GM12878 (cell line): Measurements from ENCODE around the gene MAPKAP1. TPM values are rescaled to one million over a fixed set of nuclear protein-coding genes. Genes with fewer than 3 reads are reported as not detected.

Source experiments
- ATAC-seq: fragments of 200-7000 bp; cut with Tn5 transposase; 3 replicates; pipeline ENCODE4 v1.9.1; 2020; ENCODE audit warnings: mild to moderate bottlenecking, moderate library complexity
- BruUV-seq: library from RNA; stranded (reverse); fragments of 400-500 nt; replicated peaks from 2 replicates; lab custom pipeline; 2021; lab: Mats Ljungman, UMichigan
- CTCF ChIA-PET: fragments of 300-600 bp; sonication (Branson Sonifier 250); formaldehyde crosslinking; extraction: SDS; loops from one replicate; lab custom pipeline; 2021; ENCODE audit warnings: inconsistent platforms; lab: Yijun Ruan, JAX
- POLR2A ChIA-PET: fragments of 350-600 bp; formaldehyde crosslinking; extraction: SDS; loops from one replicate; lab custom pipeline; 2021; ENCODE audit warnings: inconsistent platforms; lab: Charles Lee
- RAD21 ChIA-PET: fragments of 300-600 bp; sonication (Branson Sonifier 250); formaldehyde crosslinking; loops from one replicate; lab custom pipeline; 2023; ENCODE audit warnings: antibody characterized with exemption; ENCODE audit not compliant: unreplicated experiment; lab: Charles Lee
- SMC1A ChIA-PET: fragments of 300-600 bp; sonication (Branson Sonifier 250); formaldehyde crosslinking; loops from one replicate; lab custom pipeline; 2023; ENCODE audit not compliant: unreplicated experiment, uncharacterized antibody; lab: Charles Lee
- DNase-seq: peaks from one replicate; pipeline ENCODE4 v3.0.0-alpha.2; 2011; ENCODE audit warnings: low read depth, low spot score
- FAIRE-seq: peaks from 3 replicates; lab custom pipeline; 2011; peaks lifted over from hg19 to GRCh38; lab: Jason Lieb, UNC
- H2AFZ ChIP-seq: 2 replicates; pipeline ENCODE4 v1.6.0; 2011; ENCODE audit warnings: low read depth, low read length, control low read depth; ENCODE audit not compliant: control insufficient read depth
- H3K27ac ChIP-seq: 2 replicates; pipeline ENCODE4 v1.5.1; 2011; ENCODE audit warnings: control low read depth; ENCODE audit not compliant: control insufficient read depth, insufficient read depth
- H3K27me3 ChIP-seq, 2 experiments: replicated peaks in 1 of 2; 2 replicates each; pipeline versions ENCODE4 v1.6.0 to v1.6.1; 2011; ENCODE audit warnings: low read length in 1 of 2; ENCODE audit not compliant: control insufficient read depth in 2 of 2, insufficient read depth in 2 of 2
- H3K36me3 ChIP-seq, 2 experiments: 2 replicates each; pipeline ENCODE4 v1.5.1; 2011; ENCODE audit warnings: low read length in 1 of 2; ENCODE audit not compliant: control insufficient read depth in 2 of 2, insufficient read depth in 2 of 2
- H3K4me1 ChIP-seq: 2 replicates; pipeline ENCODE4 v1.6.1; 2011; ENCODE audit warnings: mild to moderate bottlenecking, low read length, moderate library complexity, mixed read lengths; ENCODE audit not compliant: control insufficient read depth, insufficient read depth
- H3K4me2 ChIP-seq: 2 replicates; pipeline ENCODE4 v1.6.0; 2011; ENCODE audit warnings: control low read depth; ENCODE audit not compliant: control insufficient read depth, insufficient read depth
- H3K4me3 ChIP-seq: fragments of 200-600 bp; sonication (generic); 2 replicates; pipeline ENCODE4 v1.5.1; 2016
- H3K79me2 ChIP-seq: 2 replicates; pipeline ENCODE4 v1.6.0; 2011; ENCODE audit warnings: low read length; ENCODE audit not compliant: control insufficient read depth, insufficient read depth
- H3K9ac ChIP-seq: 2 replicates; pipeline ENCODE4 v1.8.0; 2011; ENCODE audit warnings: low read length, control low read depth, mixed read lengths; ENCODE audit not compliant: control insufficient read depth, insufficient read depth
- H3K9me3 ChIP-seq: replicated peaks from 3 replicates; pipeline ENCODE4 v1.5.1; 2011; ENCODE audit warnings: mild to moderate bottlenecking, low read length; ENCODE audit not compliant: control insufficient read depth, insufficient read depth
- H4K20me1 ChIP-seq: 2 replicates; pipeline ENCODE4 v1.6.0; 2011; ENCODE audit not compliant: control insufficient read depth, insufficient read depth
- CHD4 ChIP-seq: fragments of 200-600 bp; sonication (generic); IDR thresholded peaks from 2 replicates; pipeline ENCODE4 v1.6.1; 2016; ENCODE audit warnings: mild to moderate bottlenecking
- ESRRA ChIP-seq: IDR thresholded peaks from 2 replicates; pipeline ENCODE4 v1.6.1; 2012; ENCODE audit warnings: mild to moderate bottlenecking, low read length, improper control_type of control experiment
- FOXM1 ChIP-seq: IDR thresholded peaks from 2 replicates; pipeline ENCODE4 v1.6.1; 2012; ENCODE audit warnings: low read depth, mild to moderate bottlenecking, inconsistent platforms, low read length, moderate library complexity
- HCFC1 ChIP-seq: fragments of 150-350 bp; IDR thresholded peaks from 2 replicates; pipeline ENCODE4 v1.6.1; 2014; ENCODE audit warnings: low read length
- HSF1 ChIP-seq: fragments of 150-350 bp; IDR thresholded peaks from 2 replicates; pipeline ENCODE4 v1.6.1; 2014; ENCODE audit warnings: mild to moderate bottlenecking, low read depth, low read length
- IRF4 ChIP-seq: IDR thresholded peaks from 2 replicates; pipeline ENCODE4 v1.6.1; 2011; ENCODE audit warnings: low read depth, low read length
- MEF2A ChIP-seq: IDR thresholded peaks from 2 replicates; pipeline ENCODE4 v1.6.1; 2011; ENCODE audit warnings: low read depth, mild to moderate bottlenecking, low read length, moderate library complexity; ENCODE audit not compliant: insufficient read depth
- MTA2 ChIP-seq: fragments of 450-650 bp; IDR thresholded peaks from 2 replicates; pipeline ENCODE4 v1.6.1; 2016; ENCODE audit warnings: low read depth, mild to moderate bottlenecking, moderate library complexity
- MXI1 ChIP-seq: fragments of 150-350 bp; IDR thresholded peaks from 2 replicates; pipeline ENCODE4 v1.6.1; 2011; ENCODE audit warnings: low read depth, mild to moderate bottlenecking, inconsistent platforms, low read length, improper control_type of control experiment
- NFXL1 ChIP-seq: fragments of 450-650 bp; IDR thresholded peaks from 2 replicates; pipeline ENCODE4 v1.6.1; 2017; ENCODE audit warnings: antibody characterized with exemption, mild to moderate bottlenecking, borderline replicate concordance
- PRDM15 ChIP-seq: fragments of 450-650 bp; formaldehyde crosslinking; IDR thresholded peaks from 2 replicates; pipeline ENCODE4 v1.4.0; 2020; ENCODE audit warnings: mild to moderate bottlenecking, moderate library complexity
- RB1 ChIP-seq: fragments of 450-650 bp; formaldehyde crosslinking; IDR thresholded peaks from 2 replicates; pipeline ENCODE4 v1.6.1; 2017; ENCODE audit warnings: mild to moderate bottlenecking, borderline replicate concordance
- ZNF592 ChIP-seq: fragments of 450-650 bp; IDR thresholded peaks from 2 replicates; pipeline ENCODE4 v1.6.1; 2017; ENCODE audit warnings: mild to moderate bottlenecking, moderate library complexity
- WGBS: methylation state at CpG from one replicate; pipeline ENCODE4 v1.1.6; 2016; ENCODE audit warnings: low lambda C conversion rate; ENCODE audit not compliant: insufficient replicate concordance, insufficient coverage; ENCODE audit errors: missing lambda C conversion rate; 5-methylcytosine and 5-hydroxymethylcytosine counted together
- in situ Hi-C: fragments of 300-500 bp; cut with MboI; formaldehyde crosslinking; loops from 9 replicates; pipeline ENCODE4 v1.14.3; 2018; ENCODE audit warnings: mixed read lengths
- intact Hi-C: fragments of 100-400 bp; cut with micrococcal nuclease; formaldehyde crosslinking; loops from one replicate; pipeline ENCODE4 v1.14.2; 2022; ENCODE audit not compliant: unreplicated experiment
- polyA plus RNA-seq, 11 experiments: library from polyadenylated mRNA; depleted of rRNA in 4 of 11; unstranded in 6 of 11; stranded (reverse) in 5 of 11; fragments of >200 nt; fragmentation: Nextera tagmentation in 4 of 11; fragmentation: Illumina TruSeq in 1 of 11; extraction: Ambion mirVana in 4 of 11; extraction: Trizol in 1 of 11; gene quantifications; 1 replicate in 1 of 11; 2 replicates in 10 of 11; pipeline versions ENCODE4 v1.2.1 to v1.2.3, GENCODE V29; 2011 to 2016; ENCODE audit warnings: inconsistent platforms in 2 of 11, missing spikeins in 2 of 11, low read depth in 1 of 11
- total RNA-seq, 4 experiments: library from RNA; depleted of rRNA in 3 of 4; stranded (reverse); fragments of >200 nt in 3 of 4; fragmentation: Illumina TruSeq in 1 of 4; extraction: Trizol in 1 of 4; gene quantifications; 2 replicates each; pipeline versions ENCODE4 v1.2.1 to v1.2.3, GENCODE V29; 2013 to 2021

The MAPKAP1 gene
- total and polyA plus RNA-seq, 10 of the 15 experiments (the other 5 are each of a cell fraction or from before 2014, with no cell fraction given): 5.1 to 188 (median 105) TPM

- TF ChIP-seq ZNF592: no peak
Observed at GRCh38 chr9:125701351-125701750, 5.7 kb downstream of the MAPKAP1 start (continued).

GRCh38 chr9:125700791-125701190, 6.2 kb downstream of the MAPKAP1 start:
- intact Hi-C loops: loop anchor here (1.0 to 5.0 kb wide), 3 partner anchors 50 to 138 kb away; no protein-coding TSS in a partner anchor
- TF ChIP-seq NFXL1 (no peak), HSF1 (no peak), ESRRA (no peak), CHD4 (no peak), RB1 (no peak), PRDM15 (CRISPR knock-in tag) (no peak), MEF2A (peak; percentile 55; the same call in 1 of the 2 replicates), HCFC1 (no peak), FOXM1 (peak; percentile 91), MXI1 (no peak), IRF4 (peak; percentile 96), MTA2 (peak; percentile 96)

More at GRCh38 chr9:125700791-125701190, 6.2 kb downstream of the MAPKAP1 start:
- peak overlapping the region; percentile 68 for H3K27ac ChIP-seq
- 0% methylated on average over 2 of the region's 2 CpGs for WGBS
- DNase-seq: peak; percentile 84
- SMC1A ChIA-PET: interaction anchor here (0.9 to 11.7 kb wide), 9 partner anchors 18 to 142 kb away, joined by 3 to 185 read pairs (median 4); no protein-coding TSS in a partner anchor
- no peaks in the 10 kb centered on the region for H4K20me1 ChIP-seq
- no peaks in the 10 kb centered on the region for H3K36me3 ChIP-seq
- BruUV-seq: no TSS peak
- H3K4me2 ChIP-seq: peak overlapping the region; percentile 73
- CTCF ChIA-PET: interaction anchor here (0.8 to 2.3 kb wide), 5 partner anchors 50 to 142 kb away, joined by 3 to 9 read pairs (median 5); no protein-coding TSS in a partner anchor
- POLR2A ChIA-PET: interaction anchor here (1.1 to 7.8 kb wide), 3 partner anchors 52 to 68 kb away, joined by 5 to 105 read pairs (median 7); no protein-coding TSS in a partner anchor
- RAD21 ChIA-PET: interaction anchor here (0.6 to 10.4 kb wide), 13 partner anchors 20 to 171 kb away, joined by 3 to 151 read pairs (median 3); no protein-coding TSS in a partner anchor
- peaks cover 22% of the 10 kb centered on the region for H3K4me1 ChIP-seq
- FAIRE-seq: peak; percentile 74
- in situ Hi-C loops: no loop called here
- H3K9ac ChIP-seq: peak overlapping the region; percentile 46
- no peaks in the 10 kb centered on the region for H3K9me3 ChIP-seq
- peak overlapping the region; percentile 46; the same call in 1 of the 2 replicates for H3K4me3 ChIP-seq
- no peak overlapping the region for H2AFZ ChIP-seq
- ATAC-seq: peak; percentile 89
- no peaks in the 10 kb centered on the region for H3K27me3 ChIP-seq
- H3K79me2 ChIP-seq: peaks cover 94% of the 10 kb centered on the region
